Esophagus squamous epithelium (tissue), 4 donors: ENCODE results near the gene ELL2.

Experiments
- CTCF ChIP-seq, 6 experiments: fragments of 450-650 bp in 4 of 6; fragments of 200-600 bp in 2 of 6; sonication (generic) in 2 of 6; IDR thresholded peaks; one replicate each; pipeline ENCODE4 v1.5.1; 2016 to 2019; ENCODE audit warnings: antibody characterized with exemption in 6 of 6, mild to moderate bottlenecking in 4 of 6, moderate library complexity in 4 of 6
- POLR2A ChIP-seq, 4 donors: fragments of 450-650 bp; IDR thresholded peaks; one replicate each; pipeline ENCODE4 v1.6.1; 2017; ENCODE audit warnings: antibody characterized with exemption in 4 of 4, mild to moderate bottlenecking in 4 of 4, moderate library complexity in 3 of 4

- TF ChIP-seq CTCF (IDR thresholded peaks at IDR 0.05) (no peak), POLR2A (IDR thresholded peaks at IDR 0.05) (no peak)
These were observed 19.2 kb downstream of the ELL2 start for GRCh38 chr5:95942414-95942813.
